Thyroid gland (tissue), 4 donors: ENCODE data around the gene GFER.

Experiments used
- CTCF ChIP-seq, 6 experiments: fragments of 200-600 bp in 3 of 6; fragments of 450-650 bp in 3 of 6; sonication (generic) in 3 of 6; IDR thresholded peaks; one replicate each; pipeline ENCODE4 v1.5.1; 2016 to 2019; ENCODE audit warnings: antibody characterized with exemption in 6 of 6, mild to moderate bottlenecking in 2 of 6, inconsistent platforms in 1 of 6, moderate library complexity in 1 of 6
- POLR2A ChIP-seq, 2 donors: fragments of 450-650 bp; IDR thresholded peaks; one replicate each; pipeline ENCODE4 v1.6.1; 2017; ENCODE audit warnings: antibody characterized with exemption in 2 of 2, mild to moderate bottlenecking in 2 of 2, moderate library complexity in 1 of 2

DNA sequence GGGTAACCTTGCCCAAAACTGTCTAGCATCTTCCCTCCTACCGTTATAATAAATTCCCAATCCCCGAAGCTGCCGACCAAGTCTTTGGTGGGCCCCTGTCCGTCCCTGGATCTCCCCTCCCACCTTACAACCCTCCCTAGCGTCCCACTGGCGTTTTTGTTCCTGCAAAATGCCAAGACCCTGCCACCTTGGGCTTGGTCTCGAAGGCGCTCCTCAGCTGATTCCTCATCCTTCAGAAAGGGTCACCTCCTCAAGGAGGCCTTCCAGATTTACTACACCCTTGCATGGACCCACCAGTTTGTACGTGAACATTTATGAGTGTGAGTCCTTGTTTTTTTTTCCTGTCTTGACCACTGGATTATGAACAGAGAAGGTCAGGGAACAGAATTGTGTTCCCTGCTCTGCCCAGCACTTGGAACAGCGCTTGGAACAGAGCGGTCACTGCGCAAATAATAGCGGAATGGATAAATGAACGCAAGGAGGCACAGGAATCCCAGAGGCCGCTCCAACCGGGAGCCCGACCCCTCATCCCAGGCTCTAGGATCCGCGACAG is 926 bp upstream of the GFER start:
- TF ChIP-seq CTCF (IDR thresholded peaks at IDR 0.05) (no peak), POLR2A (IDR thresholded peaks at IDR 0.05) (no peak)
